PC-9 (cell line): Measurements from ENCODE around the gene CDH18. TPM values are rescaled to one million over a fixed set of nuclear protein-coding genes. Genes with fewer than 3 reads are reported as not detected.

Source experiments
- BruUV-seq: library from RNA; stranded (reverse); fragments of 400-500 nt; replicated peaks from 2 replicates; lab custom pipeline; 2021; lab: Mats Ljungman, UMichigan
- CTCF ChIA-PET: fragments of 300-600 bp; sonication (Branson Sonifier 250); formaldehyde crosslinking; loops from one replicate; lab custom pipeline; 2022; ENCODE audit warnings: antibody characterized with exemption; lab: Charles Lee
- POLR2A ChIA-PET: fragments of 300-600 bp; sonication (Branson Sonifier 250); formaldehyde crosslinking; loops from one replicate; lab custom pipeline; 2022; ENCODE audit warnings: antibody characterized with exemption; ENCODE audit not compliant: unreplicated experiment; lab: Charles Lee
- DNase-seq, 2 experiments: peaks; one replicate each; pipeline versions ENCODE4 v3.0.0 to v3.0.0-alpha.2; 2015 to 2022; ENCODE audit warnings: mixed read lengths in 1 of 2
- H2AFZ ChIP-seq: fragments of 200-600 bp; sonication (generic); 2 replicates; pipeline ENCODE4 v1.8.1; 2017; ENCODE audit warnings: antibody characterized with exemption
- H3F3A ChIP-seq: fragments of 200-600 bp; sonication (generic); 2 replicates; pipeline ENCODE4 v1.8.1; 2017; ENCODE audit warnings: antibody characterized with exemption, mild to moderate bottlenecking, low read depth; ENCODE audit not compliant: insufficient read depth
- H3K27ac ChIP-seq: fragments of 200-600 bp; sonication (generic); 2 replicates; pipeline ENCODE4 v1.6.1; 2016; ENCODE audit warnings: mixed run types
- H3K27me3 ChIP-seq: fragments of 200-600 bp; sonication (generic); 2 replicates; pipeline ENCODE4 v1.6.1; 2016; ENCODE audit warnings: low read depth, mixed run types; ENCODE audit not compliant: insufficient read depth
- H3K36me3 ChIP-seq: fragments of 200-600 bp; sonication (generic); 2 replicates; pipeline ENCODE4 v1.6.1; 2016; ENCODE audit warnings: low read depth, mixed run types
- H3K4me1 ChIP-seq: fragments of 200-600 bp; sonication (generic); replicated peaks from 2 replicates; pipeline ENCODE4 v1.6.1; 2016; ENCODE audit warnings: mixed run types; ENCODE audit not compliant: insufficient read depth
- H3K4me2 ChIP-seq: fragments of 200-600 bp; sonication (generic); 2 replicates; pipeline ENCODE4 v1.6.1; 2017; ENCODE audit warnings: mixed run types
- H3K4me3 ChIP-seq: fragments of 200-600 bp; sonication (generic); 2 replicates; pipeline ENCODE4 v1.6.1; 2016; ENCODE audit warnings: mixed run types
- H3K79me2 ChIP-seq: fragments of 200-600 bp; sonication (generic); 2 replicates; pipeline ENCODE4 v1.6.1; 2017; ENCODE audit warnings: low read depth, mixed run types
- H3K9me2 ChIP-seq: fragments of 200-600 bp; sonication (generic); 2 replicates; pipeline ENCODE4 v1.8.1; 2017; ENCODE audit warnings: mild to moderate bottlenecking; ENCODE audit not compliant: insufficient read depth
- H3K9me3 ChIP-seq: fragments of 200-600 bp; sonication (generic); 2 replicates; pipeline ENCODE4 v1.8.1; 2016; ENCODE audit warnings: low read depth; ENCODE audit not compliant: insufficient read depth
- H4K20me1 ChIP-seq: fragments of 200-600 bp; sonication (generic); 2 replicates; pipeline ENCODE4 v1.8.1; 2017; ENCODE audit not compliant: insufficient read depth
- EZH2 ChIP-seq: fragments of 200-600 bp; sonication (generic); IDR thresholded peaks from 2 replicates; pipeline ENCODE4 v1.8.0; 2017; ENCODE audit warnings: antibody characterized with exemption, low read depth
- intact Hi-C: fragments of 100-400 bp; cut with micrococcal nuclease; formaldehyde crosslinking; loops from one replicate; pipeline ENCODE4 v1.10.0; 2022; ENCODE audit not compliant: unreplicated experiment
- total RNA-seq: library from RNA; stranded (reverse); gene quantifications from 2 replicates; pipeline ENCODE4 v1.2.3, GENCODE V29; 2021
- TF ChIP-seq, protein P1 (sequence below): fragments of 200-600 bp; sonication (generic); conservative IDR thresholded peaks from 2 replicates; pipeline ENCODE4 v1.6.1; 2017; ENCODE audit warnings: mixed run types, antibody characterized with exemption, mild to moderate bottlenecking, moderate library complexity

CDH18 gene
- total RNA-seq, 1 experiment from 2014 or later, result not detected

DNA sequence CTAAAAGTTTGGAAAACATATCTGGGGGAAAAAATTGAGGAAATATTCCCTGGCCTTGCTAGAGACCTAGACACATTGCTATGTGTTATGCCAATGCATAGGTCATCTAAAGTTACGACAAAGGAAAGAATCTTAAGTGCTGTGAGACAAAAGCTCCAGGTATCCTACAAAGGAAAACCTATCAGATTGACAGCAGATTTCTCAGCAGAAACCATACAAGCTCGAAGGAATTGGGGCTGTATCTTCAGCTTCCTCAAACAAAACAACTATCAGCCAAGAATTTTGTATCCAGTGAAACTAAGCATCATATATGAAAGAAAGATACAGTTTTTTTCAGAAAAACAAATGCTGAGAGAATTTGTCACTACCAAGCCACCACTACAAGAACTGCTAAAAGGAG is 234.4 kb downstream of the CDH18 start:
- Histone ChIP-seq H3F3A (no peaks in the 10 kb centered on the region), H4K20me1 (no peaks in the 10 kb centered on the region), H3K79me2 (no peaks in the 10 kb centered on the region), H3K4me1 (no peaks in the 10 kb centered on the region), H3K9me3 (no peaks in the 10 kb centered on the region), H3K27me3 (no peaks in the 10 kb centered on the region), H3K4me3 (no peak overlapping the region), H3K4me2 (no peak overlapping the region), H3K36me3 (no peaks in the 10 kb centered on the region), H3K9me2 (no peaks in the 10 kb centered on the region), H2AFZ (no peak overlapping the region), H3K27ac (no peak overlapping the region)
- intact Hi-C loops, result no loop called here
- no TSS peak for BruUV-seq
- ChIA-PET CTCF (no interaction called here), POLR2A (no interaction called here)
- TF ChIP-seq, protein P1, sequence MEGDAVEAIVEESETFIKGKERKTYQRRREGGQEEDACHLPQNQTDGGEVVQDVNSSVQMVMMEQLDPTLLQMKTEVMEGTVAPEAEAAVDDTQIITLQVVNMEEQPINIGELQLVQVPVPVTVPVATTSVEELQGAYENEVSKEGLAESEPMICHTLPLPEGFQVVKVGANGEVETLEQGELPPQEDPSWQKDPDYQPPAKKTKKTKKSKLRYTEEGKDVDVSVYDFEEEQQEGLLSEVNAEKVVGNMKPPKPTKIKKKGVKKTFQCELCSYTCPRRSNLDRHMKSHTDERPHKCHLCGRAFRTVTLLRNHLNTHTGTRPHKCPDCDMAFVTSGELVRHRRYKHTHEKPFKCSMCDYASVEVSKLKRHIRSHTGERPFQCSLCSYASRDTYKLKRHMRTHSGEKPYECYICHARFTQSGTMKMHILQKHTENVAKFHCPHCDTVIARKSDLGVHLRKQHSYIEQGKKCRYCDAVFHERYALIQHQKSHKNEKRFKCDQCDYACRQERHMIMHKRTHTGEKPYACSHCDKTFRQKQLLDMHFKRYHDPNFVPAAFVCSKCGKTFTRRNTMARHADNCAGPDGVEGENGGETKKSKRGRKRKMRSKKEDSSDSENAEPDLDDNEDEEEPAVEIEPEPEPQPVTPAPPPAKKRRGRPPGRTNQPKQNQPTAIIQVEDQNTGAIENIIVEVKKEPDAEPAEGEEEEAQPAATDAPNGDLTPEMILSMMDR, result no peak
- TF ChIP-seq EZH2, result no peak
- DNase-seq, result no peak

DNA sequence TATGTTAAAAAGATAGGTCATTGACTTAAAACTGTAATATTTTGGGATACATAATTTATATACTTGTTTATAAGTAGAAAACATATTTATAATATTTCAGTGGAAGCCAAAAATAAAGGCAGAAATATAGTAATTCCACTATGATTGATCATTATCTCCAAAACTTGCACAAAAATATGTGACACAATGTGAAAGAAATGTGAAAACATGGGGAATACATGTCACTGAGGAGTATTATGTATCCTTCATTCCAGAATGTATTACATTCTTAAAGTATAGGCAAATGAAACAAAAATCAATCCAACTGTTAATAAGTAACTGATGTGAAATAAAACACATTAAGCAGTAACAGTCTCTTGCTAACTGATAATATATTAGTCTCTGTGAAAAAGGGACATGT is 236.7 kb downstream of the CDH18 start:
- CTCF ChIA-PET, result no interaction called here
- no peak for DNase-seq
- Histone ChIP-seq H4K20me1 (no peaks in the 10 kb centered on the region), H3K27me3 (no peaks in the 10 kb centered on the region), H3K4me1 (no peaks in the 10 kb centered on the region), H3K4me2 (no peak overlapping the region), H3K9me2 (no peaks in the 10 kb centered on the region), H3F3A (no peaks in the 10 kb centered on the region), H2AFZ (no peak overlapping the region), H3K79me2 (no peaks in the 10 kb centered on the region), H3K4me3 (no peak overlapping the region), H3K9me3 (no peaks in the 10 kb centered on the region), H3K36me3 (no peaks in the 10 kb centered on the region), H3K27ac (no peak overlapping the region)
- no peak for TF ChIP-seq EZH2
- TF ChIP-seq, protein P1, result no peak
- POLR2A ChIA-PET, result no interaction called here
- no TSS peak for BruUV-seq
- intact Hi-C loops, result no loop called here

DNA sequence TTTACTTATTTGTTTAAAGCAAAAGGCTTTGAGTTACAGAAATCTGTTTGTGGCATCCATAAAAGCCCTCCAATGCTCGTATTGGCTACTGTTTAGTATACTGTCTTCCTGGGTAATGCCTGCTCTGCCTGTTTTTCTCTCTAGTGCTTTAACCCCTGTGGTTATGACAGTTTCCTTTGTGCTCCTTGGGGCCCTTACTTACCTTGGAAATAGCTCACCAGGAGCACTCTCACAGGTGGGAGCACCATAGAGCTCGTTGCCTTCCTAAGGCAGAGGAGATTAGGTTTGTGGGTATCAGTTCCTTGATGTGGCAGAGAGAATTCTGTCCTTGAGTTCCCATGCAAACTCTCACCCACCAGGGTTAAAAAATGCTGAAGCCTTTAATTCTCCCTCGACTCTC is 242.8 kb downstream of the CDH18 start:
- Histone ChIP-seq H3K9me2 (no peaks in the 10 kb centered on the region), H3K27me3 (no peaks in the 10 kb centered on the region), H3K79me2 (no peaks in the 10 kb centered on the region), H4K20me1 (no peaks in the 10 kb centered on the region), H3K4me3 (no peak overlapping the region), H3K9me3 (no peaks in the 10 kb centered on the region), H3K4me2 (no peak overlapping the region), H3K27ac (no peak overlapping the region), H2AFZ (no peak overlapping the region), H3K4me1 (no peaks in the 10 kb centered on the region), H3K36me3 (no peaks in the 10 kb centered on the region), H3F3A (no peaks in the 10 kb centered on the region)
- no TSS peak for BruUV-seq
- CTCF ChIA-PET, result no interaction called here
- TF ChIP-seq EZH2, result no peak
- TF ChIP-seq, protein P1, result no peak
- intact Hi-C loops, result no loop called here
- POLR2A ChIA-PET, result no interaction called here
- no peak for DNase-seq
